ENCODE data around the gene GALK1.
A peak's percentile ranks its signal among the peaks of the same experiment; 100 is the strongest.
"Not testable (repeated sequence)": the region's sequence is repeated elsewhere in the genome, so short reads cannot be mapped to it uniquely, and the experiment has no call there.

GALK1 gene

GRCh38 chr17:75779250-75779986, 14.4 kb upstream of the GALK1 start:
- Histone ChIP-seq H3K27ac (ENCODE audit: low read length) (peak overlapping the region; percentile 81), H3K79me2 (ENCODE audit: low read length) (peaks cover 21% of the 10 kb centered on the region), H3K27me3 (replicated peaks; ENCODE audit: insufficient read depth, low read length) (no peaks in the 10 kb centered on the region), H3K4me2 (ENCODE audit: low read depth, low read length) (peak overlapping the region; percentile 85; the same call in 1 of the 2 replicates), H3F3A (ENCODE audit: insufficient read depth, low read length) (peaks cover 60% of the 10 kb centered on the region), H2AFZ (ENCODE audit: low read length) (no peak overlapping the region), H3K36me3 (replicated peaks; ENCODE audit: insufficient read depth, low read length) (peaks cover 10% of the 10 kb centered on the region; the same call in 1 of the 2 replicates), H3K9me2 (replicated peaks; ENCODE audit: insufficient read depth, low read length) (no peaks in the 10 kb centered on the region), H4K20me1 (ENCODE audit: insufficient read depth, low read length) (peaks cover 26% of the 10 kb centered on the region), H3K4me1 (ENCODE audit: low read length) (peaks cover 18% of the 10 kb centered on the region), H3K9ac (ENCODE audit: low read length) (peak overlapping the region; percentile 96), H3K4me3 (ENCODE audit: low read length) (peak overlapping the region; percentile 81), H3K9me3 (replicated peaks; ENCODE audit: insufficient read depth, low read length) (no peaks in the 10 kb centered on the region)
- TF ChIP-seq EZH2phosphoT487 (IDR thresholded peaks at IDR 0.05; ENCODE audit: low read length) (no peak), EZH2 (optimal IDR thresholded peaks at IDR 0.05; ENCODE audit: low read depth, low read length) (no peak)
- TF ChIP-seq, protein P1, sequence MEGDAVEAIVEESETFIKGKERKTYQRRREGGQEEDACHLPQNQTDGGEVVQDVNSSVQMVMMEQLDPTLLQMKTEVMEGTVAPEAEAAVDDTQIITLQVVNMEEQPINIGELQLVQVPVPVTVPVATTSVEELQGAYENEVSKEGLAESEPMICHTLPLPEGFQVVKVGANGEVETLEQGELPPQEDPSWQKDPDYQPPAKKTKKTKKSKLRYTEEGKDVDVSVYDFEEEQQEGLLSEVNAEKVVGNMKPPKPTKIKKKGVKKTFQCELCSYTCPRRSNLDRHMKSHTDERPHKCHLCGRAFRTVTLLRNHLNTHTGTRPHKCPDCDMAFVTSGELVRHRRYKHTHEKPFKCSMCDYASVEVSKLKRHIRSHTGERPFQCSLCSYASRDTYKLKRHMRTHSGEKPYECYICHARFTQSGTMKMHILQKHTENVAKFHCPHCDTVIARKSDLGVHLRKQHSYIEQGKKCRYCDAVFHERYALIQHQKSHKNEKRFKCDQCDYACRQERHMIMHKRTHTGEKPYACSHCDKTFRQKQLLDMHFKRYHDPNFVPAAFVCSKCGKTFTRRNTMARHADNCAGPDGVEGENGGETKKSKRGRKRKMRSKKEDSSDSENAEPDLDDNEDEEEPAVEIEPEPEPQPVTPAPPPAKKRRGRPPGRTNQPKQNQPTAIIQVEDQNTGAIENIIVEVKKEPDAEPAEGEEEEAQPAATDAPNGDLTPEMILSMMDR (IDR thresholded peaks at IDR 0.05; ENCODE audit: low read length), result no peak
- peak; percentile 100 for DNase-seq

DNA sequence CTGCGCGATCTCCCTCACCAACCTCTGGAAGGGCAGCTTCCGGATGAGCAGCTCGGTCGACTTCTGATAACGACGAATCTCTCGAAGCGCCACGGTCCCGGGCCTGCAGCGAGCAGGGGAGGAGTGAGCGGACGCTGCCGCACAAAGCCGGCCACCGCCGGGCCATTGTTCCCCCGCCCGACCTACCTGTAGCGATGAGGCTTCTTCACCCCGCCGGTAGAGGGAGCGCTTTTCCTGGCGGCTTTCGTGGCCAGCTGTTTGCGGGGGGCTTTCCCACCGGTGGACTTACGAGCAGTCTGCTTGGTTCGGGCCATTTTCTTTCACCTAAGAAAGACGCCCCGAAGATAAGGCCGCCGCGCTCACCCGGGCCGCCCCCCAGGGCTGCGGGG, 13.9 kb upstream of the GALK1 start:
- Histone ChIP-seq H4K20me1 (ENCODE audit: insufficient read depth, low read length) (peaks cover 26% of the 10 kb centered on the region), H3K79me2 (ENCODE audit: low read length) (peaks cover 21% of the 10 kb centered on the region), H3K4me2 (ENCODE audit: low read depth, low read length) (peak overlapping the region; percentile 85; the same call in 1 of the 2 replicates), H3K27me3 (replicated peaks; ENCODE audit: insufficient read depth, low read length) (no peaks in the 10 kb centered on the region), H3K9me3 (replicated peaks; ENCODE audit: insufficient read depth, low read length) (no peaks in the 10 kb centered on the region), H3F3A (ENCODE audit: insufficient read depth, low read length) (peaks cover 56% of the 10 kb centered on the region), H3K4me3 (ENCODE audit: low read length) (peak overlapping the region; percentile 81), H3K36me3 (replicated peaks; ENCODE audit: insufficient read depth, low read length) (peaks cover 10% of the 10 kb centered on the region; the same call in 1 of the 2 replicates), H3K27ac (ENCODE audit: low read length) (peak overlapping the region; percentile 81; the same call in 1 of the 2 replicates), H3K9me2 (replicated peaks; ENCODE audit: insufficient read depth, low read length) (no peaks in the 10 kb centered on the region), H2AFZ (ENCODE audit: low read length) (no peak overlapping the region), H3K9ac (ENCODE audit: low read length) (peak overlapping the region; percentile 96), H3K4me1 (ENCODE audit: low read length) (peaks cover 14% of the 10 kb centered on the region)
- DNase-seq, result peak; percentile 74
- TF ChIP-seq EZH2 (optimal IDR thresholded peaks at IDR 0.05; ENCODE audit: low read depth, low read length), result no peak
- TF ChIP-seq, protein P1 (IDR thresholded peaks at IDR 0.05; ENCODE audit: low read length), result peak; percentile 60

DNA sequence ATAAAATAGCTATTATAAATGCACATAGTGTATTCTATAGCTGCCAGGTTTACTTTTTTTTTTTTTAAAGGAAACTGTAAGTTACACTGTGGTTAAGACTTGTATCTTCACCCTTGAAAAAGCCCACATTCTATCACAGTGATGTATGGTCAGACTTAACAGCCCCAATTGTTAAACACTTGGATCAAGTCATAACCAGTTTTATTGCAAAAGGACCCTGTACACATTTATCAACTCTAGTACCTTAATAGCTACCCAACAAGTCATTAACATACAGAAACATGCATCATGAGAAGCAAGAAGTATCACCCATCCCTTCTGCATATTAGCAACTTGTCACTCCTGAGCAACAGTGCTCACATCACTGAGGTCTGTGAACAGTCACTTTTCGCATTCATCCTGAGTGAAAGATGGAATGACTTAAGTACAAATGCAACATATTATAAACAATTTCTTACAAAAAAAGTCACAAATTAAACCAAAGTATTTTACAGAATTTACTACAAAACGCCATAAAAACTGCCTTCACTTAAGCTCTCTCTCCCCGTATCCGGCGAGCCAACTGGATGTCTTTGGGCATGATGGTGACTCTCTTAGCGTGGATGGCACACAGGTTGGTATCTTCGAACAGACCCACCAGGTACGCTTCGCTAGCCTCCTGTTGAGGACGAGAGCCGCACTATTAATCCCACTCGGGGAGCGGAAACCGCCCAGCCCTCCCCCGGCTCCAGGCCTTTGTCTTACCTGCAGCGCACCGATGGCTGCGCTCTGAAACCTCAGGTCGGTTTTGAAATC, 13.3 kb upstream of the GALK1 start:
- Histone ChIP-seq H3K27ac (ENCODE audit: low read length) (peak overlapping the region; percentile 81; the same call in 1 of the 2 replicates), H3K4me3 (ENCODE audit: low read length) (peak overlapping the region; percentile 81), H3F3A (ENCODE audit: insufficient read depth, low read length) (peaks cover 50% of the 10 kb centered on the region), H3K79me2 (ENCODE audit: low read length) (peaks cover 21% of the 10 kb centered on the region), H3K4me2 (ENCODE audit: low read depth, low read length) (peak overlapping the region; percentile 85), H4K20me1 (ENCODE audit: insufficient read depth, low read length) (peaks cover 26% of the 10 kb centered on the region), H3K9ac (ENCODE audit: low read length) (peak overlapping the region; percentile 96)
- not testable (repeated sequence) for H3K27me3 ChIP-seq (replicated peaks; ENCODE audit: insufficient read depth, low read length); H3K9me2 ChIP-seq (replicated peaks; ENCODE audit: insufficient read depth, low read length); H3K4me1 ChIP-seq (ENCODE audit: low read length); H3K9me3 ChIP-seq (replicated peaks; ENCODE audit: insufficient read depth, low read length); H2AFZ ChIP-seq (ENCODE audit: low read length); H3K36me3 ChIP-seq (replicated peaks; ENCODE audit: insufficient read depth, low read length)
- peak; percentile 27 for DNase-seq
